Activated T-helper 9 cell treated with anti-CD3 and anti-CD28 coated beads, Interleukin-2, amount 50 U/mL, for 16 hours (primary cell): ENCODE measurements around the gene RIN3.

Source experiments
- DNase-seq: peaks from one replicate; pipeline ENCODE4 v3.0.0-alpha.2; 2020; ENCODE audit warnings: low read depth

RIN3 gene

DNA sequence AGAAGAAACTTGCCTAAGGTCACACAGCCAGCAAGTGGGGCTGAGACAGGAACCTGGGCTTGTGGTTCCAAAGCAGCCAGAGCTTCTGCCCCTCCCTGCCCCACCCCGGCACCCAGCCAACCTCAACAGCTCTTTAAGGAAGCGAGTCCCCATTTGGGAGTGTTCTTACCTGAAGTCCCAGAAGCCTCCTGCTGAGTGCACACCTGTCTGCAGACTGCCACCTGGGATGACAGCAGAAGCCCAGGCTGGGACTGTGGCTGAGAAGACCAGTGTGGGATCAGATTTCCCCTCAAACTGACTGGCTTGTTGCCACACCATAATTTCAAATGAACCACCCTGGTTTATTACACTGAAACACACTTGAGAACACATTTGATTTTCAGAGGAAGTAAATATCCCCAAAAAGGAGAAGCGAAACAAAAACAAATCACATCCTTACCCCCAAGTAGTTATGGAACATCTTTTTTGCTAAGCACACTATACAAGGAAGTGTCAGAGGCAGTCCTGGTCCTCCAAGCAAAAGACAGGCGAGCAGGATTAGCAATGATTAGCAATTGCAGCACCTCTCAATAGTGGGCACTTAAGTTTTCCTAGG lies 6.3 kb upstream of the RIN3 start:
- no peak for DNase-seq

DNA sequence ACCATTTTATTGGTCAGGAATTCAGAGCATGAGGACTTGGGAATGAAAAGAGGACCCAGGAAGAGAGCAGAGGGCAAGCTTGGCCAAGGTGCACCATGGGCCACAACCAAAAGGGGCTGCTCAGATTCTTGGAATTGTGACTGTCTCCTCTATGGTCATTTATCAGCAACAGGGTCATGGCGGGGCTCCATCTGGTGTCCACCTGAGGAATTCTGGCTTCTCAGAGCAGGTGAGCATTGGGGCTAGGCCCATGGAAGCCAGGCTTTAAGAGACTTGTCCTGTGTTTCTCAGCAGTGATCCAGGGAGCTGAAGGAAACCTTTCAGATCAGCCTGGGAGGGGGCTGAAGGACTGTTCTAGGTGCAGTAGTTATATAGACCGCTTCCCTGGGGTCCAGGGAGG lies 2.6 kb upstream of the RIN3 start:
- DNase-seq = no peak

GRCh38 chr14:92511453-92512238 lies 1.9 kb upstream of the RIN3 start:
- DNase-seq = no peak

GRCh38 chr14:92512807-92513203 lies 776 bp upstream of the RIN3 start:
- no peak for DNase-seq

DNA sequence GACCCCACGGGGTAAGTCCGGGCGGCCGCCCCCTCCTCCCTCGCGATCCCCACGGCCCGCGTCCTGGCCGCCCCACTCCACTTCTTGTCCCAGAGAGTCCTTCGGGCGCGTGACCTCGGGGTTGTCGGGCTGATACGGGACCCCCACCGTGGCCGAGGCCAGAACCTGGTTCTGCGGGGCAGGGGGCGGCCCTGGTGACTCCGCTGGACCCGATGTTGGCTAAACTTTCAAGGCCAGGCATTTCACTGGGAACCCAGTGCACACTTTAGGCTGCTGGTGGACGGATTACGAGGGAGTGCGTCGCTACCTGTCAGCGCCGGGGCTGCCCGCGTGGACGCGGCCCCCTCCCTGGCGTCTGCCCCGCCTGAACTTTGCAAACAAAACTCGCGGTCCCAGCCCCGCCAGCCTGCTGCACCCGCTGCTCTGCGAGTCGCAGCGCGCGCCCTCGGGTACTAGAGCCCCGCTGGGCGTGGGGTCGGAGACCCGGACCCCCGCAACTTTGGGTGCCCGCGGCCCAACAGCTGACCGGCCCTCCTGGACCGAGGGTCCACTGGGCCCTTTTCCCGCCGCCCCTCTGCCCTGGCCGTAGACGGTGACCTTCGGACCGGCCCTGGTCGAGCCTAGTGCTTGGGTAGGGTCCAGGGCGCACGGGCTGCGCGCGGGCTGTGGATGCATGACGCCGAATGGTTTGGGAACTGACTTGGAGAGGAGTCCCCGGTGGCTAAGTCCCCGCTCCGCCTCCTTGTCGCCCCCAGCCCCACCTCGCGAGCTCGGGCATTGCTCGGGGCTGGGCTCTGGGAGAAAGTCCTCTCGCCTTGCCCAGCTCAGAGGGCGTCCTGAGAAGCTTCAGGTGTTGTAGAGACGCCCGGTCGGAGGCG lies 624 bp downstream of the RIN3 start:
- no peak for DNase-seq

- no peak for DNase-seq
These were observed 1.4 kb downstream of the RIN3 start for GRCh38 chr14:92514844-92515514.

GRCh38 chr14:92515546-92516343 lies 2.2 kb downstream of the RIN3 start:
- DNase-seq = no peak

DNA sequence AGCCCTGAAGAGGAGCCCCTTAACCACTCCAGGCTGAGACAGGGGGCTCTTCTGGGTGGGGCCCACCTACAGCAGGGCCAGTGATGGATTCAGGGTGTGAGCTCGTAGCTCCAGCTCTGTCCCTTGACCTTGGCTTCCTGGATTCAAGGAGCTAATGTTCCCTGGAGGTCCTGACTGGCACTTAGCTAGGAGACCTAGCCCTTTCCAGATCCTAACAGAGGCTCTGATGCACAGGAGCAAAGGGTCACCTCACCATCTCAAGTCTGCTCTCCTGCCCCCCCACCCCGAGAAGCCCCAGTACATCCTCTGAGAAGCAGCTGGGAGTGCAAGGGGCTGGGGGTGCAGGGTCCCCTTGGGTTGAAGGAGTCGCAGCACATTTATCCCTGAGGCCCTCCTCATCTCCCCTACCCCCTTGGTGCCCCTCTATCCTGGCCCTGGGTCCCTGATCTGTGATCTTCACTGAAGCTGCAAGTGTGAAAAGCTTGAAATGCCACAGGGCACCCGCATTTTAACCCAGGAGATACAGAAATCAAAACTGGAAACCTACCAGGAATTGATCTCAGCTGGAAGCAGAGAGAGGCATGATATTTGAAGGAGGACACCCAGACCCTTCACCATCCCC lies 2.9 kb downstream of the RIN3 start:
- no peak for DNase-seq

GRCh38 chr14:92516966-92517506 lies 3.5 kb downstream of the RIN3 start:
- DNase-seq = no peak

GRCh38 chr14:92517761-92518160 lies 4.2 kb downstream of the RIN3 start:
- no peak for DNase-seq

DNA sequence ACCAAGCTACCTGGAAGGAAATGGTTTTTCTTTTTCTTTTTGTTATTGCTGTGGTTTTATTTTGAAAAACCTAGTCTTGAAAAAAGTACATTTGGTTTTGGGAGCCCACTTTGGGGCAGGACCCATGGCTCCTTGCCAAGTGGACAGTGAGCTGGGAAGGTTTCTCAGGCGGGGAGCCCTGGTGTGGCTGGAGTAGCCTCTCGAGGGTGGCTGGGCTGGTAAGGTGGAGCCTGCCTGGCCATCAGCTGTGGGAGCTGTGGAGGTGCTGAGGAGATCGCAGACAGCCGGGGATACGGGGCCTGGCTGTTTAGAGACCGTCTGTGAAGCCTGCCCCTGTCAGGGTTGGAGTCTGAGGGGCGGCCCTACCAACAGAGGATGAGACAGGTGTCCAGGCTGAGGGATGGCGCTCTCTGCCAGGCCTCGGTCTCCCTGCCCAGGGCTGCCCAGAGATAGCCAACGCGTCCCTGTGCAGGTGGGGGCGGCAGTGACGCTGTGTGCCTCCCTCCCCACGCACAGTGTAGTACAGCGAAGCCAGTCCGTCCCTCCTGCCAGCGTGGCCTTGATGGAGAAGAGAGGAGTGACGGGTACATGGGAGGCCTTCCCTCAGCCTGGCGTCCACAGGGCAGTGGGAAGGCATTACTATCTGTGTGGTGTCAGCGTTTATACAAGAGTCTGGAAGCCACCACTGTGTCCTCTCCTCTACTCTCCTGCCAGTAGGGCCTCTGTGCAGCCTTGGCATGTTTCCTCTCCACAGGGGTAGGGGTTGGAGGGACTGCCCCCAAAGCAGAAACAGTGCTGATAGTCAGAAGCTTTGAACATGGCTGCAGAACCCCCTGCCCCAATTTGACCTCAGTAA lies 5.9 kb downstream of the RIN3 start:
- DNase-seq = no peak

DNA sequence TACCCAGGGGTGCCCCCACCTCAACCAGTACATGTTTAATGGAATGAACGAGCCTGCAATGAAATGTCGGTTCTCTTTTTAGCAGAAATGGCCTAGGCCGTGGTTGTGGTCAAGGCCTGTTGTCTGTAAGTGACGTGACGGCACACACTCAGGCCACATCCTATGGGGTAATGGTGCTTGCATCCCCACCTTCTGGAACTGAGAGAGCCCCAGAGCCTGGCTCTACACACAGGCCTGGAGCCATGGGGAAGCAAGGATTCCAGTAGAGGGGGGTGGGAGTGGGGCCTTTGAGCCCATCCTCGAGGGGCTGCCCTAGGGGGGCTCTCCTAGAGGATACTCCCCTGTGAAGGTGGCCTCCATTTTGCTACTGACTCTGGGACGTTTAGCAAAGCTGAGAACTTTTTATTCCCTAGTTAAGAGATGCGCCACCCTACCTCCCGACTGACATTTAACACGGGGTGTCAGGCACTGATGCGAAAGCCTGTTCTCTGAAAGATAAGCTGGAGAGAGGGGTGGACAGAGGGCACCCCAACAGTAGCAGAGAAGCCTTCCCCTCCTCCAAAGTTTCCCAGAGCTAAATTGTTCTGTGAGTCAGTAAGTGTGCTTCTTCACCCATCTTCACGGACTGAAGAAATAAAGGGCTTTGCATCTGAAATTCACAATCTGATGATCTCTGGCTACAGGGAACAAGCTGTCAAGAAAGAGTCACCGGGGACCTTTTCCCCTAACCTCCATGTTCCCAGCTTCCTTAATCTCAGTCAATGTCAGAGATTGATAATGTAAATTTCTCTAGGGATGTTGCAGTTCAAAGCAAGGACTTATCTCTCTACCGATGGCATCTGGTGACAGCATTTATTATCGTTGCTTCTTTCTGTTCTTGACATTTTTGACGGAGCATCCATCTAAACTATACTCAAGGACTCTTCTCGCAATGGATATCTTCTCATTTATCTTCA lies 6.8 kb downstream of the RIN3 start:
- DNase-seq = no peak

DNA sequence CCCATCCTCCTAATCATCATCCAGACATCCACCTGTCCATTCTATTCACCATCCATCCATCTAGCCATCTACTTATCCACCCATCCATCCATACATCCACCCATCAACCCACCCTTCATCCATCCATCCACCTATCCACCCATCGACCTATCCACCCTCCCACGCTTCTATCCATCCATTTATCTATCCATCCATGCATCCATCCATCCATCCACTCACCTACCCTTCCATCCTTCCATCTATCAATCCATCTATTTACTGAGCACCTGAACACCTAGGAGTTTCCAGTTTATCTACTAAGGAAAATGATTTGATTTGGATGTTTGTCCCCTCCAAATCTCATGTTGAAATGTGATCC lies 7.5 kb downstream of the RIN3 start:
- DNase-seq = no peak

DNA sequence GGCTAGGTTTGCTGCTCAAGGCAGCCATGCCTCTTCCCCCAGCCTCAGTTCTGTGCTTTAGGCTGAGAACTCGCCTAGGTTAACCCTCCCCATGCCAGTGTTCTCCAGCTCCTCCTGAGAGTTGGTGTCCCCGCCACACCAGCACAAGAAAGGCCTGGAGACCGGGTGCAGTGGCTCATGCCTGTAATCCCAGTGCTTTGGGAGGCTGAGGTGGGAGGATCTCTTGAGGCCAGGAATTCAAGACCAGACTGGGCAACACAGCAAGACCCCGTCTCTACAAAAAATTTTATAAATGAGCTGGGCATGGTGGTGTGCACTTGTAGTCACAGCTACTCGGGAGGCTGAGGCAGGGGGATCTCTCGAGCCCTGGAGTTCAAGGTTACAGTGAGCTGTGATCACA lies 10.2 kb downstream of the RIN3 start:
- DNase-seq = no peak

DNA sequence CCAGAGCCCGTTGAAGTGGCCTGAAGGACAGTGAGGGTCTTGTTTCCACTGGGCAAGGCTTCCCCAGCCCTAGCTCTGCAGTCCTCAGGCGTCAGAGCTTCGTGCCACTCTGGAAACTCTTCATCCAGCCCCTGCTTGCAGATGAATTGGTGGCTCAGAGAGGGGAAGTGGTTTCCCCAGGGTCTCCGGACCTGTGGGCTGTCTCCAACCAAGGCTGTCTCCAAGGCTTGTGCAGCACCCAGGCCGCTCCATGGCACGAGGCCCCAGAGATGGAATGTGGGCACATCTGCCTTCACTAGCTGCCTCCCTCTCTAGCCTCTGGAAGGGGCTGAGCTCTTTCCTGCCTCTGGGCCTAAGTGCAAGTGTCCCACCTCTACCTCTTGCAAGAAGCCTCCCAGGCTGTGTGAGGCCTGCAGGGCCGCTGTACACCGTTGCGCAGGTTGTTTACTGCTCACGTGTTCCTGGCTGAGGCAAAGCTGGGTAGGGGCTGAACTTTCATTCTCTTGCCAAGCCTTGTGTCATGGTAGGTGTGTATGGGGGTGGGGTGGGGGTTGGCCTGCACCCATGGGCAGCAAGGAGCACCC lies 11.1 kb downstream of the RIN3 start:
- DNase-seq = no peak

- DNase-seq = no peak
These were observed 11.9 kb downstream of the RIN3 start for GRCh38 chr14:92525322-92526095.

DNA sequence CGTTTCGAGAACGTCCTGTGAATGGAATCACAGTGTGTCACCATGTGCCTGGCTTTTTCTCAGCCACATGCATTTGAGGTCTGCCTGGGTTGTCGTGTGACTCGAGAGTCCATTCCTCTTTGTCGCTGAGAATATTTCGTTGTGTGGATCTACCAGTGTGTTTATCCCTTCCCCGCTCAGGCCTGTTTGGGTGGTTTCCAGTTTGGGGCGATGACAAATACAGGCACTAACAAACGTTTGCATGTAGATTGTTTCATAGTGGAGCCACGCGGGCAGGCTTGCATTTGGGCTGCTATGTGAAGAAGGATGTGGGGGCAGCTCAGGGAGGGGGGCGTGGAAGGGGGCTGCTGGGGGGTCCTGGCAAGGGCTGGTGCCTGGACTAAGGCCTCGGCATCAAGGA lies 14.1 kb downstream of the RIN3 start:
- no peak for DNase-seq
